ENCODE results near the gene GDAP2.
"Not testable (repeated sequence)": the region's sequence is repeated elsewhere in the genome, so short reads cannot be mapped to it uniquely, and the experiment has no call there.

GDAP2 gene

DNA sequence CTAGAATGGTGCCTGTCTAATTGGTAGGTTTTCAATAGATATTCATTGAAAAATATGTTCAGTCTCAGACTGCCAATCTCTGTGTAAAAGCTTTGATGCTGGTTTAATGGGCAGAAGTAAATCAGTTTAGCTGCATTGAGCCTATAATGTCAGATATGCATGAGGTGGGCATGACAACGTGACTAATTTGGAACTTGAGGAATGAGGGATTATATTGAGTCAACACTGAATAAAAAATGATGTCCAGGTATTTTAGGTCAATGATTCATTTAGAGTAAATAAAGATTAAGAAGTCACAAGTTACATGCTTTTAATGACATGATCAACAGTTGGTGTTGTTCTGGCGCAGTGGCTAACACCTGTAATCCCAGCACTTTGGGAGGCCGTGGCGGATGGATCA, 3.2 kb upstream of the GDAP2 start:
- Histone ChIP-seq H3K4me3 (ENCODE audit: low read length) (no peak overlapping the region), H3K36me3 (ENCODE audit: control insufficient read depth, low read depth, low read length) (peaks cover 29% of the 10 kb centered on the region), H3K4me1 (ENCODE audit: control insufficient read depth, low read depth, low read length) (peaks cover 7% of the 10 kb centered on the region), H3K9me3 (ENCODE audit: control insufficient read depth, low read depth, low read length) (no peaks in the 10 kb centered on the region), H3K27ac (ENCODE audit: low read length) (no peak overlapping the region), H3K9ac (ENCODE audit: low read length) (no peak overlapping the region), H3K27me3 (ENCODE audit: control insufficient read depth, insufficient read depth, low read length) (no peaks in the 10 kb centered on the region)

DNA sequence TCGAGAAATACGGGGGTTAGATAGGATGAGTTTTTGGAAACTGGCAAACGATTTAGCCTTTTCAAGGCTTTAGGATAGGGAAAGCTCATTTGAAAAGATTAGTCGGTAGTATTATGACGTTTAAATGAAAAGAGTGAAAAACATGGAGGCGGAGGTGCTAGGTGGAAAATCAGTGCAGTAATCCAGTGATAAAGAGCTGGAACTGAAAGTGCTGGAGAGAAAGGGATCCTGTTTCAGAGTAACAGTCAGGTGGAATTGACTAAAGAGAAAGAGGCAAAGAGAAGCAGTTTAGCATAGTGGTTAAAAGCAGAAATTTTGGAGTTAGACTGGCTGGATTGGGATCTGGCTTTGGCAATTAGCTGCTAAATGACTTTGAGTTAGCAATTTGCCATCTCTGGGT, 1.1 kb upstream of the GDAP2 start:
- H3K27me3 ChIP-seq (ENCODE audit: control insufficient read depth, insufficient read depth, low read length) = no peaks in the 10 kb centered on the region
- peaks cover 7% of the 10 kb centered on the region for H3K4me1 ChIP-seq (ENCODE audit: control insufficient read depth, low read depth, low read length)
- peak overlapping the region; percentile 99 for H3K4me3 ChIP-seq (ENCODE audit: low read length)
- H3K9me3 ChIP-seq (ENCODE audit: control insufficient read depth, low read depth, low read length) = no peaks in the 10 kb centered on the region
- H3K27ac ChIP-seq (ENCODE audit: low read length) = no peak overlapping the region
- H3K36me3 ChIP-seq (ENCODE audit: control insufficient read depth, low read depth, low read length) = peaks cover 14% of the 10 kb centered on the region
- H3K9ac ChIP-seq (ENCODE audit: low read length) = peak overlapping the region; percentile 81

GRCh38 chr1:117930173-117930447, 689 bp upstream of the GDAP2 start:
- Histone ChIP-seq H3K9ac (ENCODE audit: low read length) (peak overlapping the region; percentile 81), H3K27me3 (ENCODE audit: control insufficient read depth, insufficient read depth, low read length) (no peaks in the 10 kb centered on the region), H3K36me3 (ENCODE audit: control insufficient read depth, low read depth, low read length) (peaks cover 14% of the 10 kb centered on the region), H3K4me1 (ENCODE audit: control insufficient read depth, low read depth, low read length) (peaks cover 7% of the 10 kb centered on the region), H3K9me3 (ENCODE audit: control insufficient read depth, low read depth, low read length) (no peaks in the 10 kb centered on the region), H3K4me3 (ENCODE audit: low read length) (peak overlapping the region; percentile 99), H3K27ac (ENCODE audit: low read length) (no peak overlapping the region)

GRCh38 chr1:117928881-117929342, 509 bp downstream of the GDAP2 start:
- peaks cover 4% of the 10 kb centered on the region for H3K36me3 ChIP-seq (ENCODE audit: control insufficient read depth, low read depth, low read length)
- peaks cover 7% of the 10 kb centered on the region for H3K4me1 ChIP-seq (ENCODE audit: control insufficient read depth, low read depth, low read length)
- H3K27ac ChIP-seq (ENCODE audit: low read length) = no peak overlapping the region
- H3K9ac ChIP-seq (ENCODE audit: low read length) = peak overlapping the region; percentile 81
- peak overlapping the region; percentile 99 for H3K4me3 ChIP-seq (ENCODE audit: low read length)
- H3K9me3 ChIP-seq (ENCODE audit: control insufficient read depth, low read depth, low read length) = no peaks in the 10 kb centered on the region
- H3K27me3 ChIP-seq (ENCODE audit: control insufficient read depth, insufficient read depth, low read length) = no peaks in the 10 kb centered on the region

GRCh38 chr1:117925981-117926380, 3.4 kb downstream of the GDAP2 start:
- Histone ChIP-seq H3K27ac (ENCODE audit: low read length) (no peak overlapping the region), H3K4me3 (ENCODE audit: low read length) (no peak overlapping the region), H3K4me1 (ENCODE audit: control insufficient read depth, low read depth, low read length) (peaks cover 5% of the 10 kb centered on the region), H3K9ac (ENCODE audit: low read length) (no peak overlapping the region), H3K9me3 (ENCODE audit: control insufficient read depth, low read depth, low read length) (no peaks in the 10 kb centered on the region), H3K36me3 (ENCODE audit: control insufficient read depth, low read depth, low read length) (no peaks in the 10 kb centered on the region), H3K27me3 (ENCODE audit: control insufficient read depth, insufficient read depth, low read length) (no peaks in the 10 kb centered on the region)

- H3K36me3 ChIP-seq (ENCODE audit: control insufficient read depth, low read depth, low read length) = peaks cover 17% of the 10 kb centered on the region
- H3K9me3 ChIP-seq (ENCODE audit: control insufficient read depth, low read depth, low read length); H3K4me1 ChIP-seq (ENCODE audit: control insufficient read depth, low read depth, low read length); H3K4me3 ChIP-seq (ENCODE audit: low read length); H3K9ac ChIP-seq (ENCODE audit: low read length); H3K27ac ChIP-seq (ENCODE audit: low read length); H3K27me3 ChIP-seq (ENCODE audit: control insufficient read depth, insufficient read depth, low read length): not testable (repeated sequence)
Observed at GRCh38 chr1:117922717-117923116, 6.7 kb downstream of the GDAP2 start.

DNA sequence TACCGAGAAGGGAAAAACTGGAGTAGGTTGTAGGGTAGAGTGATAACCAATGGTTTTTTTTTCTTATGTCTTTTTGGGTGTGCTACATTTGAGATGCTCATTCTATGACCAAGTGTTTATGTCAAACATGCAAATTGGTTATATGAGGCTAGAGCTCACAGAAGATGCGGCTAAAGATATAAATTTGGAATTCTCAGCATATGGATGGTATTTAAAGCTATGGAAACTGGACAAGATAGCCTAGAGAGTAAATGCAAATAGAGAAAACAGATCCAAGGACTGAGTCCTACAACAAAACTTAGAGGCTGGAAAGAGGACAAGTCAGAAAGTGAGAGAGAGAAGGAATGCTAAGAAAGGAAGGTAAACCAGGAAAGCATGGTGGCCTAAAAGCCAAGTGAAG, 7.4 kb downstream of the GDAP2 start:
- Histone ChIP-seq H3K27ac (ENCODE audit: low read length) (no peak overlapping the region), H3K36me3 (ENCODE audit: control insufficient read depth, low read depth, low read length) (peaks cover 22% of the 10 kb centered on the region), H3K4me3 (ENCODE audit: low read length) (no peak overlapping the region), H3K27me3 (ENCODE audit: control insufficient read depth, insufficient read depth, low read length) (no peaks in the 10 kb centered on the region), H3K4me1 (ENCODE audit: control insufficient read depth, low read depth, low read length) (no peaks in the 10 kb centered on the region), H3K9me3 (ENCODE audit: control insufficient read depth, low read depth, low read length) (no peaks in the 10 kb centered on the region), H3K9ac (ENCODE audit: low read length) (no peak overlapping the region)

- Histone ChIP-seq H3K4me1 (ENCODE audit: control insufficient read depth, low read depth, low read length) (no peaks in the 10 kb centered on the region), H3K27ac (ENCODE audit: low read length) (no peak overlapping the region), H3K9me3 (ENCODE audit: control insufficient read depth, low read depth, low read length) (no peaks in the 10 kb centered on the region), H3K27me3 (ENCODE audit: control insufficient read depth, insufficient read depth, low read length) (no peaks in the 10 kb centered on the region), H3K4me3 (ENCODE audit: low read length) (no peak overlapping the region), H3K9ac (ENCODE audit: low read length) (no peak overlapping the region), H3K36me3 (ENCODE audit: control insufficient read depth, low read depth, low read length) (peaks cover 33% of the 10 kb centered on the region)
Observed at GRCh38 chr1:117919376-117919775, 10.0 kb downstream of the GDAP2 start.

- Histone ChIP-seq H3K36me3 (ENCODE audit: control insufficient read depth, low read depth, low read length) (peaks cover 36% of the 10 kb centered on the region), H3K27ac (ENCODE audit: low read length) (no peak overlapping the region), H3K9ac (ENCODE audit: low read length) (no peak overlapping the region), H3K27me3 (ENCODE audit: control insufficient read depth, insufficient read depth, low read length) (no peaks in the 10 kb centered on the region), H3K9me3 (ENCODE audit: control insufficient read depth, low read depth, low read length) (no peaks in the 10 kb centered on the region), H3K4me1 (ENCODE audit: control insufficient read depth, low read depth, low read length) (no peaks in the 10 kb centered on the region), H3K4me3 (ENCODE audit: low read length) (no peak overlapping the region)
Observed at GRCh38 chr1:117911051-117911450, 18.4 kb downstream of the GDAP2 start.

- H3K27ac ChIP-seq (ENCODE audit: low read length) = no peak overlapping the region
- H3K4me3 ChIP-seq (ENCODE audit: low read length) = no peak overlapping the region
- no peaks in the 10 kb centered on the region for H3K9me3 ChIP-seq (ENCODE audit: control insufficient read depth, low read depth, low read length)
- peaks cover 27% of the 10 kb centered on the region for H3K36me3 ChIP-seq (ENCODE audit: control insufficient read depth, low read depth, low read length)
- H3K4me1 ChIP-seq (ENCODE audit: control insufficient read depth, low read depth, low read length) = no peaks in the 10 kb centered on the region
- no peaks in the 10 kb centered on the region for H3K27me3 ChIP-seq (ENCODE audit: control insufficient read depth, insufficient read depth, low read length)
- H3K9ac ChIP-seq (ENCODE audit: low read length) = no peak overlapping the region
Observed at GRCh38 chr1:117905019-117905418, 24.4 kb downstream of the GDAP2 start.

GRCh38 chr1:117904485-117904884, 24.9 kb downstream of the GDAP2 start:
- Histone ChIP-seq H3K9ac (ENCODE audit: low read length) (no peak overlapping the region), H3K36me3 (ENCODE audit: control insufficient read depth, low read depth, low read length) (peaks cover 27% of the 10 kb centered on the region), H3K4me3 (ENCODE audit: low read length) (no peak overlapping the region), H3K27ac (ENCODE audit: low read length) (no peak overlapping the region), H3K9me3 (ENCODE audit: control insufficient read depth, low read depth, low read length) (no peaks in the 10 kb centered on the region), H3K4me1 (ENCODE audit: control insufficient read depth, low read depth, low read length) (no peaks in the 10 kb centered on the region), H3K27me3 (ENCODE audit: control insufficient read depth, insufficient read depth, low read length) (no peaks in the 10 kb centered on the region)

GRCh38 chr1:117902944-117903343, 26.5 kb downstream of the GDAP2 start:
- Histone ChIP-seq H3K4me1 (ENCODE audit: control insufficient read depth, low read depth, low read length) (no peaks in the 10 kb centered on the region), H3K27ac (ENCODE audit: low read length) (no peak overlapping the region), H3K9ac (ENCODE audit: low read length) (no peak overlapping the region), H3K27me3 (ENCODE audit: control insufficient read depth, insufficient read depth, low read length) (no peaks in the 10 kb centered on the region), H3K9me3 (ENCODE audit: control insufficient read depth, low read depth, low read length) (no peaks in the 10 kb centered on the region), H3K4me3 (ENCODE audit: low read length) (no peak overlapping the region), H3K36me3 (ENCODE audit: control insufficient read depth, low read depth, low read length) (peaks cover 37% of the 10 kb centered on the region)

Measured in iPS-18a (cell line).